NCI-H187 (cell line): ENCODE measurements around the gene TENM3.
"Not testable (repeated sequence)": the region's sequence is repeated elsewhere in the genome, so short reads cannot be mapped to it uniquely, and the experiment has no call there.

Experiments used
- DNase-seq, 2 experiments: peaks; one replicate each; lab custom pipeline; 2025; lab: John Stamatoyannopoulos, UW

Gene TENM3

GRCh38 chr4:182338063-182338462 is 94.9 kb downstream of the TENM3 start:
- DNase-seq = no peak

- DNase-seq = no peak
Measured at GRCh38 chr4:182338746-182339145, 95.5 kb downstream of the TENM3 start.

- no peak for DNase-seq
Measured at GRCh38 chr4:182339221-182339641, 96.0 kb downstream of the TENM3 start.

- no peak for DNase-seq
Measured at GRCh38 chr4:182343453-182343852, 100.3 kb downstream of the TENM3 start.

DNA sequence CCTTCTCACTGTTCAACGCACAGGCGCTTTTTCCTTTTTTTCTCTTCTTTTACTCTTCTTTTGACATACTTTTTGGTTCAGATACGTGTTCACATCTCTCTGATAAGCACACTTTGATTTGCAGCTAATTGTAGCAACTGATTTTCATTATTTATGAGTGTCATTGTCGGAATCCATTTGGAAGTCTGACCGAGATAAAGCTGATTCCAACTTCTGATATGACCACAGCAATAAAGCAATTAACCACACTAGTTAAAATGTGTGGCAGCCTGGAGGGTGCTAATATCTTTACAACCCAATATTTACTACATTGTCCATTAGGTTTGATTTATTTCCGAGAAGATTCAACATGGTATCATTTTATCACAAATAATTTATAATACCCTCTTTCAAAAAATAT is 101.8 kb downstream of the TENM3 start:
- no peak for DNase-seq

DNA sequence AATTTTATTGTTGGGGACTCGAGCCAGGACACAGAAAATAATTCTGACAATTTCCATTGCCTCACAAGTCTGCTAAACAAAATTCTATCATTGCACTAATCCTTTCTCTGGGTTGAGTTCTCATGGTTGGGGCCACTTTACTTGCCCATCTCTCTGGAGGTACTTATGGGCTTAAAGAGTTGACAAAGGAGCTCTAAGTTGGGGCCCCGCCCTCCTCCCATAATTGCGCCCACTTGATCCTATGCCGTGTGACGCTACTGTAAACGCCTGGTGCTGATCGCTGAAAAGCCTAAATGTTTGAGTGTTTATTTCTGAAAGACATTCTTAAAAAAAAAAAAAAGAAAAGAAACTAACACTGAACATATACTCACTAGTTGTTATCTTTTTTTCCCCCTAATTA is 103.0 kb downstream of the TENM3 start:
- DNase-seq = no peak

DNA sequence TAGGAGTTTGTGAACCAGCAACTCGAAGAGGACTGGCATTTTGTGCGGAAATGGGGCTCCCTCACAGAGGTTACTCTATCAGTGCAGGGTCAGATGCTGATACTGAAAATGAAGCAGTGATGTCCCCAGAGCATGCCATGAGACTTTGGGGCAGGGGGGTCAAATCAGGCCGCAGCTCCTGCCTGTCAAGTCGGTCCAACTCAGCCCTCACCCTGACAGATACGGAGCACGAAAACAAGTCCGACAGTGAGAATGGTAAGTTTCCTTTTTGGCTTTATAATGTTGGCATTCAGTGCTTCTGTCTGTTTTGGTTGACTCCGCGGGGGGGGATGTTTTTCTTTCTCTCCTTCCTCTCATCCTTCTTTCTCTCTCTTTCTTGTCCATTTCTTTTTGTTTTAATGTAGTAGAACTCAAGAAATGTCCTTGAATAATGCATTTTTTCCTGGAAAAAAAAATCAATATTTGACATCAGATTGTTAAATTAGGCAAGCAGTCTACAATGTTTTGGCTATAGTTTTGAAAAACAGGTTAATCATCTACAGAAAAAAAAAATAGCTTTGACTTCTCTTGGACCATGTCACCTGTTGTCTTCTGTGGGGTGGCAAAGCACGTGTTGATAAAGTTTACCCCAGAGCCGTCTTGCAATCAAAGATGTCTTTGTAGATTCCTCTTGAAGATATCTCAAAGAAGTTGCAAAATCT is 103.6 kb downstream of the TENM3 start:
- DNase-seq = no peak

DNA sequence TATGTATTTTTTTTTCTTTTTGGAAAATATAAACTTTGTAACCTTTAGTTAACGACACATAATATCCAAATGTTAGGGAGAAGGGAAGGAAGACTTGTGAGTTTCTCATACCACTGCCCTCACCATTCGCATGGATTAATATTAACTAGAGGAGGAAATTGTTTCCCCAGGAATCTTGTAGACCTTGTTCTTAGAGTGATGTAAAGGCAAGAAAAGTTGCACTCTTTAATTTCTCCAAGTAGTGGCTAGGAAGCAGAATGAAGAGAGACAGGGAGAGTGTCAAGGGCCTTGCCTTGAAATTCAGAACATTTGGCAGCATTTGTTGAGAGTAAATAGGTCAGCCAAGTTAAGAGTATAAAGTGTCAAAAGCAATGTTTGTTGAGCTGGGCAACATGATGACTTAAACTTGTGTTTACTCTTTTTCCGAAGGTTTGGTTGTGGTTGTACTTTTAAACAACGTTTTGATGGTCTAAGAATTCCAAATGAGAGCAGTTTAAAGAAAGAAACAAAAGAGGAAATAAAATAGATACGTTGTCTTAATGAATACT is 105.7 kb downstream of the TENM3 start:
- no peak for DNase-seq

DNA sequence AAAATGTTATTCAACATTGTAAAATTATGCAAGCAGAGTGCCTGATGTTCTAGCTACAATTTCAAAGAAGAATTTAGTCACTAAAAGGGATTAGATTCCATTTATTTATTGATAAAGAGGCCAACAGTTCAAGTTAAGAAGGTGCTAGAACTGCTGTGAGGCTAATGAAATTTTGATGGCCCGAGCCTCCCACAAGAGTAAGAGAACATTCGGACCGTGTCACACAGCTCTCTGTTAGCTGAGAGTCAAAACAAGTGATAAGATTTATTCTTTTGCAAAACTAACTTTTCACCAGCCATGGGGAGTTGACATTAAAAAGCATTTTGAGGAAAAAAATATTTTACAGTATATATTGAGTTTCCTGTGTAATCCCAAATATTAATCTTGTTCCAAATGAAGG is 106.8 kb downstream of the TENM3 start:
- no peak for DNase-seq

DNA sequence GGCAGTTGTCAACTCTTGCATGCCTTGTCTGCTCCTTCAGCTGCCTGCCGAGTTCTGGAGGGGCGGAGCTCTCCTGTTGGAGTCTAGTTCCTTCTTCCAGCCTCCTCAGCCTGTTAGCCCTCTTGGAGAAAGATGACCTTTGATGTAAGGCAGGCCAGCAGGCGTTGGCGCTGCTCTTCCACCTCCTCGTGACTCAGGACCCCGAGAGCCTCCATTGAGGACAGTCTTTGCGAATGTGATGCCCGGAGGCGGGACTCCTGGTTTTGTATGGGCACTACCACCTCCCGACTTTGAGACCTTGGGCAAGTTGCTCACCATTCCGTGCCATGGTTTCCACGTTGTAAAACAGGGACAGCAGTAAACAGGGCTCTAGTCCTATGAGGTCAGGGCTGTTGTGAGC is 108.3 kb downstream of the TENM3 start:
- DNase-seq = no peak

- no peak for DNase-seq
Measured at GRCh38 chr4:182354106-182354505, 110.9 kb downstream of the TENM3 start.

DNA sequence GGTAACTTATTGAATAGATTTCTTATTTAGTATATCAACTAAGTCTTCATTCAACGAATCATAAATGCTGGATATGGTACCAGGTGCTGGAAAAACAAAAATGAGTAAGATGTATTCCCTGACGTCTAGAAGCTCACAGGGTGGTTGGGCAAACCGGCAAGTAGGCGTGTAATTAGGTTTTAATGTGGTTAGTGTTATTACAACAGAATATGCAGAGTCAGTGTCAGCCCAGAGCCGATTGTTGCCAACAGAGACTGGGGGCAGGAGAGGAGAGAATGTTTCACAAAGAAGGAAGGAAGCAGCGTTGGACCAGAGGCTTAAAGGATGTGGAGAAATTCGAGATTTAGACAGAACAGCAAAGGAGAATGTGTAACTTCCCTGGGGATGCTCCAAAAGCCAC is 111.7 kb downstream of the TENM3 start:
- DNase-seq = no peak

DNA sequence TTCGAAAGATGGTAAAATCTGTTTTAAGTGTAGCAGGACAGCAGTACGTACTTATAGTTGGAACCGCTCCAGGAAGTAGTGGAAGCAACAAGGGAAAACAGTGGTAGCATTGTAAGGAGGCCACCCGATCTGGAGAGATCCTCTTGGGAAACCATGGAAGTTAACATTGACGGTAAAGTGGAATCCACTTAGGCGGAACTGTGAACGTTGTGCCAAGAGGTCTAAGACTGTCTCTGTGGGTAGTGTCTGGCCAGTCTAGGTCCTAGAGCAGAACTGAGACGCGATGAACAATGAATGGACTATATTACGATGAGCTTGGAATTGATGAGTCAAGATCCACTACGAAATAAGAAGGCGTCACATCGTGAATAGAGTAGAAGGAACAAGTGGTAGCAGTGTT is 124.0 kb downstream of the TENM3 start:
- peak; percentile 2 to 46 for DNase-seq

DNA sequence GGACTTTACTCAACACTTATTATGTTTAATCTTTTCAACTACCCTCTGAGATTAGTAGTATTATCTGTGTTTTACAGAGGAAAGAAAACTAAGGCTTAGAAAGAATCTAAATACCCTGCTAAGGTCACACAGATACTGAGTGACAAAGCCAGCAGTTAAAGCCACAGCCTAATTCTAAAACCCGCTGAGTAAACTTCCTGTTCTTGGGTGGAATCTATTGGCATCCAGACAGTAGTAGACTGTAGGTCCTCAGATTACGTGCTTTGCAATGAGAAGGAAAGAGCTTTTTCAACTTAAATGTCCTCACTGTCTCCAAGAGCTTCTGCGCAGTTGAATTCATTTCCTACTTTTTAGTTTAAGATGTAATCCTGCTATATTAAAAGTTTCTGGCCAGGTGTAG is 126.0 kb downstream of the TENM3 start:
- DNase-seq = no peak

- no peak for DNase-seq
Measured at GRCh38 chr4:182370491-182370890, 127.3 kb downstream of the TENM3 start.

DNA sequence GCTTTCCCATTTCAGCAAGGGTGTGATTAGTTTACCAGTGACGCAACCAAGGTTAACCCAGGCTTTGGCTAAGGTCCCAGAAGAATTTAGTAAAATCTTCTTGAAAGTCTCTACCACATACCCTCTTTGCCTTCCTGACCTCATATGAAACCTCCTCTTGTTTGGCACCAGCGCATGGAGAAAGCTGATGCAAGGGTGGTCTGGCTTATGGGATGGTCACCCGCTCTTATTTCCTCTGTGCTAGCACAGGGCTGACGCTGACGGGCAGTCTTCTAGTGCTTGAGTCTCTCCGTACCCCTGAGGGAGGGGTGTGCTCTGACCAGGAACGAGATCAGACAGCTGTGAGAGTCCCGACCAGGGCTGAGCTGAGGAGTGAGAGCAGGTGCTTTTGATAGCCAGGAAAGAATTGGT is 137.6 kb downstream of the TENM3 start:
- no peak for DNase-seq

- DNase-seq = no peak
Measured at GRCh38 chr4:182382941-182383340, 139.7 kb downstream of the TENM3 start.

- DNase-seq = no peak
Measured at GRCh38 chr4:182384631-182385091, 141.5 kb downstream of the TENM3 start.

- DNase-seq = no peak
Measured at GRCh38 chr4:182385897-182386296, 142.7 kb downstream of the TENM3 start.

GRCh38 chr4:182386576-182386975 is 143.4 kb downstream of the TENM3 start:
- not testable (repeated sequence) for DNase-seq

- no peak for DNase-seq
Measured at GRCh38 chr4:182391111-182391684, 148.0 kb downstream of the TENM3 start.

- DNase-seq = no peak
Measured at GRCh38 chr4:182394181-182394580, 151.0 kb downstream of the TENM3 start.

DNA sequence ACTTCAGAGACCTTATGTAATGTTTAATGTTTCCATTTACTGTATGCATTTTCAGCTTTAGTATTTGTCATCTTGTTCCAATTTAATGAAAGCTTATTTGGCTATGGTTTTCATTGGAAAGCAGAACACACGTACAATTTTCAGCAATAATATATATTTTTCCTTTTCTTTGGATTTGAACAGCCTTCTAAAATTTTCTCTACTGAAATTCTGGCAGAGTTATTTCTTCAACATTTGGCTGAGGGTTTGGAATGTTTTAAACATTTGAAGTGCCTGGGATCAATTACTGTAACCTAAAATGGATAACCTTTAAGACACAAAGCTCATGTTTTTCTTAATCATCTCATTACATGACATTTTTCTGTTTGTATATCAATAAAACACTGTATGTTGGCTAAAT is 156.9 kb downstream of the TENM3 start:
- DNase-seq = no peak

GRCh38 chr4:182400790-182401189 is 157.6 kb downstream of the TENM3 start:
- no peak for DNase-seq
